GM18505 (cell line): ENCODE results near the gene YJEFN3.

Source experiments
- ATAC-seq: cut with Tn5 transposase; IDR thresholded peaks from one replicate; pipeline ENCODE4 v1.9.1; 2021; ENCODE audit not compliant: unreplicated experiment
- POLR2A ChIP-seq: IDR thresholded peaks from 4 replicates; pipeline ENCODE4 v1.6.1; 2011; ENCODE audit warnings: borderline replicate concordance; ENCODE audit not compliant: insufficient read depth, insufficient read length; ENCODE audit errors: extremely low read depth

The YJEFN3 gene

DNA sequence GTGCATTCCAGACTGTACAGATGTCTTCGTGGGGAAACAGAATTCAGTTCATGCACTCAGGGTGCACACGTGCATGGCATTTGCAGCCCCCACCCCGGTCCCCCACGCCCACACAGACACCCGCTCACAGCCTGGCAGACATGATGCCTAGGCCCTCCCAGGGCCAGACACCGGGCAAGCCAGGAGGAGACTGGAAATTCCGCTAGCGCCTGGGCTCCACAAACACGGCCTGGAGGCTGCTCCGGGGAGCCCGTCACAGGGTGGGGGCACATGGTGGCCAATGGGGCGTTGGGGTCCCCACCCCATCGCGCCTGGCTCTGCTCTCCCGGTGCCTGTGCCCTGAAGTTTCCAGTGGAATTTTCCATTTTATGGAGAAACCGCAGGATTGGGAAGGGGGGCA, 12.9 kb downstream of the YJEFN3 start:
- ATAC-seq: no peak
- no peak for TF ChIP-seq POLR2A

DNA sequence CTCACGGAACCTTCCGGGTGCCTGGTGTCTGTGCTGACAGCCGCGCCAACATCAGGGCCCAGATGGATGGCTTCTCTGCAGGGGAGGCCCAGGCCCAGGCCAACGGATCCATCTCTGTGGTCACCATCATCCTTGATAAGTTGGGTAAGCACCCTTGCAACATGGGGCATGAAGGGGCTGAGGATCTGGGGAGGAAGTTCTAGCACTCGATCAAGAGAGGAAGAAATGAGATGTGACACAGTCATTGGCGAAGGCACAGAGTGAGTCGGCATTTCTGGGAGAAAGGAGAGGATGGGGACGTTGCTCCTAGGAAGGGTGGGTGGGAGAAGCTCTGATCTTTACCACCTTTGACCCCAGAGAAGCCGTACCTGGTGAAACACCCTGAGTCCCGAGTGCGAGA, 13.8 kb downstream of the YJEFN3 start:
- no peak for TF ChIP-seq POLR2A
- no peak for ATAC-seq

DNA sequence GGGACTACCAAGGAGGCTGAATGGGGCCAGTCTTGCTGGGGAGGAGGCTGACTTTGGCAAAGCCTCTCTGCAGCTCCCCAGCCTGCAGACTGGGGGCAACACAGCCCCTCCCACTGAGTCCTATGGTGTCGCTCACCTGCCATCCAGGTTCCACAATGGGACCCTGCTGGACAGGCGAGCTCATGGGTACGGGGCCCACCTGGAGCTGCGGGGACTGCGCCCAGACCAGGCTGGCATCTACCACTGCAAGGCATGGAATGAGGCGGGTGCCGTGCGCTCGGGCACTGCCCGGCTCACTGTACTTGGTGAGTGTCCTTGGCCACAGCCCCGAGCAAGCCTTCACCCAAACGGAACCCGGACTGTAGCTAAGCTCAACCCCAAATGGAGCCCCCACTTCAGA, 14.4 kb downstream of the YJEFN3 start:
- ATAC-seq: no peak
- no peak for TF ChIP-seq POLR2A

DNA sequence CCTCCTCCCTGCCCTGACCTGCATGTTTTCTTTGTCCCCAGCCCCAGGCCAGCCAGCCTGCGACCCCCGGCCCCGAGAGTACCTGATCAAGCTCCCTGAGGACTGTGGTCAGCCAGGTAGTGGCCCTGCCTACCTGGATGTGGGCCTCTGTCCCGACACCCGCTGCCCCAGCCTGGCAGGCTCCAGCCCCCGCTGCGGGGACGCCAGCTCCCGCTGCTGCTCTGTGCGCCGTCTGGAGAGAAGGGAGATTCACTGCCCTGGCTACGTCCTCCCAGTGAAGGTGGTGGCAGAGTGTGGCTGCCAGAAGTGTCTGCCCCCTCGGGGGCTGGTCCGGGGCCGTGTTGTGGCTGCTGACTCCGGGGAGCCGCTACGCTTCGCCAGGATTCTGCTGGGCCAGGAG, 14.9 kb downstream of the YJEFN3 start:
- no peak for ATAC-seq
- TF ChIP-seq POLR2A: no peak

DNA sequence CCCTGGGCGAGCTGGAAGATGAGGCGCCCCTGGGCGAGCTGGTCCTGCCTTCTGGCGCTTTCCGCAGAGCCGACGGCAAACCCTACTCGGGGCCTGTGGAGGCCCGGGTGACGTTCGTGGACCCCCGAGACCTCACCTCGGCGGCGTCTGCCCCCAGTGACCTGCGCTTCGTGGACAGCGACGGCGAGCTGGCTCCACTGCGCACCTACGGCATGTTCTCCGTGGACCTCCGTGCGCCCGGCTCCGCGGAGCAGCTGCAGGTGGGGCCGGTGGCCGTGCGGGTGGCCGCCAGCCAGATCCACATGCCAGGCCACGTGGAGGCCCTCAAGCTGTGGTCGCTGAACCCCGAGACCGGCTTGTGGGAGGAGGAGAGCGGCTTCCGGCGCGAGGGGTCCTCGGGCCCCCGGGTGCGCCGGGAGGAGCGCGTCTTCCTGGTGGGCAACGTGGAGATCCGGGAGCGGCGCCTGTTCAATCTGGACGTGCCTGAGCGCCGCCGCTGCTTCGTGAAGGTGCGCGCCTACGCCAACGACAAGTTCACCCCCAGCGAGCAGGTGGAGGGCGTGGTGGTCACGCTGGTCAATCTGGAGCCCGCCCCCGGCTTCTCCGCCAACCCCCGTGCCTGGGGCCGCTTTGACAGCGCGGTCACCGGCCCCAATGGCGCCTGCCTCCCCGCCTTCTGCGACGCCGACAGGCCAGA, 15.7 kb downstream of the YJEFN3 start:
- ATAC-seq: no peak
- no peak for TF ChIP-seq POLR2A

DNA sequence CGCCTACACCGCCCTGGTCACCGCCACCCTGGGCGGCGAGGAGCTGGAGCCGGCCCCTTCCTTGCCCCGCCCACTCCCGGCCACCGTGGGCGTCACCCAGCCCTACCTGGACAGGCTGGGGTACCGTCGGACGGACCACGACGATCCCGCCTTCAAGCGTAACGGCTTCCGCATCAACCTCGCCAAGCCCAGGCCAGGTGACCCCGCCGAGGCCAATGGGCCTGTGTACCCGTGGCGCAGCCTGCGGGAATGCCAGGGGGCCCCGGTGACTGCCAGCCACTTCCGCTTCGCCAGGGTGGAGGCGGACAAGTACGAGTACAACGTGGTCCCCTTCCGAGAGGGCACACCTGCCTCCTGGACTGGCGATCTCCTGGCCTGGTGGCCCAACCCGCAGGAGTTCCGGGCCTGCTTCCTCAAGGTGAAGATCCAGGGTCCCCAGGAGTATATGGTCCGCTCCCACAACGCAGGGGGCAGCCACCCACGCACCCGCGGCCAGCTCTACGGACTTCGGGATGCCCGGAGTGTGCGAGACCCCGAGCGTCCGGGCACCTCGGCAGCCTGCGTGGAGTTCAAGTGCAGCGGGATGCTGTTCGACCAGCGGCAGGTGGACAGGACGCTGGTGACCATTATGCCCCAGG, 16.4 kb downstream of the YJEFN3 start:
- no peak for TF ChIP-seq POLR2A
- ATAC-seq: no peak

DNA sequence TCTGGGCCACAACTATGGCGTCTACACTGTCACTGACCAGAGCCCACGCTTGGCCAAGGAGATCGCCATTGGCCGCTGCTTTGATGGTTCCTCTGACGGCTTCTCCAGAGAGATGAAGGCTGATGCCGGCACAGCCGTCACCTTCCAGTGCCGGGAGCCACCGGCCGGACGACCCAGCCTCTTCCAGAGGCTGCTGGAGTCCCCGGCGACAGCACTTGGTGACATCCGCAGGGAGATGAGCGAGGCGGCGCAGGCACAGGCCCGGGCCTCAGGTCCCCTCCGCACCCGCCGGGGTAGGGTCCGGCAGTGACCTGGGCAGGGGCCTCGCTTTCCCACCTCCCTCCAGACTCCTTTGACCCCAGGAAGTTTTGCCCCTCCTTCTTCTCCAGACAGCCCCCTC, 17.0 kb downstream of the YJEFN3 start:
- ATAC-seq: no peak
- no peak for TF ChIP-seq POLR2A

DNA sequence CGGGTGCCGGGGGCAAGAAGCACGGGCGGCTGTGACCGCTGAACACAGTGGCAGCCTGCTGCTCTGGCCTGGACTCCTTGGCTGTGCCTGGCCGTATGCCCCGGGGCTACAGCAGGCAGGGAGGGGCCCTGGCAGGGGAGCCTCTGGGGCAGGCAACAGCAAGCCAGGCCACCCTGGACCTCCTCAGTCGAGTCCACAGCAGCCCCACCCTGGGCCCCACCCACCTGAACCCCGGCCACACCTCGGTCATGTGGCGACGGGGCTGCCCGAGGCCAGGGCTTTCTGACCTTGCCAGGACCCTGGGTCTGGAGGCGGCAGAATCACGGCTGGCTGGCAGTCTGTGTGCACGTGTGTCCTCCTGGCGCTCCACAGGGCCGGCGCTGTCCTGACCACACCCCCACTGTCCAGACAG, 18.0 kb downstream of the YJEFN3 start:
- ATAC-seq: no peak
- no peak for TF ChIP-seq POLR2A

DNA sequence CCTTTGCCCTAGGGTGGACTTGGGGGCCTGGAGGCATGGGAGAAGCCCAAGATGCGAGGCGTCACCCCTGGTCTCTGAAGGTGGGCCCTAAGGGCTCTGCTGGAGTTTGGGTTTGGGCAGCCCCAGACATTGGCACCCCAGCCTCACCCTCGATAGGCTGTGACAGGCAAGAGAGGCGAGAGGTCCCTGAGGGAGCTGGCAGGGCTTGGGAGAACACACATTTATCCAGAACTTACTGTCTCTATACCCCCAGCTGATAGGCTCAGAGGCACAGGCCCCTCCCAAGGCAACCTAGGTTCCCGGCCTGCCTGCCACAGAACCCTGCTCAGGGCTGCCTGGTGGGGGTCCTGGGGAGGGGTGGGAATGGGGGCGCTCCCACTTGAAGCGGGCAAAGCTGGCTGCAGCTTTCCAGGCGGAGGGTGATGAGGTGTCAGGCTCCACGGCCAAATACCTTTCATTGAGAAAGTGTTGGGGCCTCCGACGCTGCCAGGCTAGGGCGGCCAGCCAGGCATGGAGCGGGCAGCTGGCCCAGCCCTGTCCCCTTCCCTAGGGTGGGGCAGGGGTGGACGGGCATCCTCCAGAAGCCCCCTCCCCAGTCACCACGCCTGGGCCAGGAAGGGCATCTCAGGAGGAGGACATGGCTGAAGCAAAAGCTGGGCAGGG, 19.1 kb downstream of the YJEFN3 start:
- no peak for TF ChIP-seq POLR2A
- ATAC-seq: no peak

GRCh38 chr19:19548915-19549759, 20.4 kb downstream of the YJEFN3 start:
- no peak for TF ChIP-seq POLR2A
- no peak for ATAC-seq

GRCh38 chr19:19549804-19550464, 21.2 kb downstream of the YJEFN3 start:
- no peak for TF ChIP-seq POLR2A
- ATAC-seq: no peak

DNA sequence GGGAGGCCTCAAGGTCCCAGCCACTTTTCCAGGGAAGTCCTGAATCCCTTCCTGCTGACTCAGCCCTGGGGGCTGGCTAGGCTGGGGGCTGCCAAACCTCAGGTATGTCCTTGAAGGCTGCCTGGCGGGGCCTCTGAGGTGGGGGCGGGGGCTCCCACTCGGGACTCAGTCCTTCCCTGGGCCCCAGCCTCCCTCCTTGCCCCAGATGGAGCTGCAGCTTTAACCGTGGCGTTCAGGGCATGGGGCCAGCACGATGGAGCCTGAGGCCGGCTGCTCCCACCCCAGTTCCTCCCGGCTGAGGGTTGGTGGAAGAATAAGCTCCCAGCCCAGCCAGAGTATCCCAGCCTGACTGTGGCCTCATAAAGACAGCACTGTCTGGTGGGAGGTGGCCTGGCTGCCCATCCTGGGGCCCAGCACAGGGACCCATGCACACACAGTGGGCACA, 21.8 kb downstream of the YJEFN3 start:
- TF ChIP-seq POLR2A: no peak
- no peak for ATAC-seq

GRCh38 chr19:19550972-19551852, 22.5 kb downstream of the YJEFN3 start:
- TF ChIP-seq POLR2A: no peak
- ATAC-seq: no peak

- ATAC-seq: no peak
Measured at GRCh38 chr19:19551853-19552192, 23.1 kb downstream of the YJEFN3 start.

More at GRCh38 chr19:19551853-19552192, 23.1 kb downstream of the YJEFN3 start:
- TF ChIP-seq POLR2A: no peak
